G401.6 (cell line): ENCODE results near the gene PPP1R8.
"Not testable (repeated sequence)": the region's sequence is repeated elsewhere in the genome, so short reads cannot be mapped to it uniquely, and the experiment has no call there.

Experiments
- FAIRE-seq: peaks from 2 replicates; lab custom pipeline; 2012; peaks lifted over from hg19 to GRCh38; lab: Jason Lieb, UNC

PPP1R8 gene

GRCh38 chr1:27830621-27831440, at the start of gene PPP1R8:
Gene PPP1R8, plus strand, starts transcription at chr1:27830782. Its CDS starts 54 bp downstream, at chr1:27830836.
- peak; percentile 93 for FAIRE-seq

GRCh38 chr1:27782950-27783349, 47.6 kb upstream of the PPP1R8 start:
- FAIRE-seq = no peak

- FAIRE-seq = no peak
Measured at GRCh38 chr1:27784700-27785099, 45.9 kb upstream of the PPP1R8 start.

GRCh38 chr1:27785781-27786455, 44.7 kb upstream of the PPP1R8 start:
- FAIRE-seq = no peak

- FAIRE-seq = no peak
Measured at GRCh38 chr1:27787895-27788294, 42.7 kb upstream of the PPP1R8 start.

GRCh38 chr1:27789540-27790041, 41.0 kb upstream of the PPP1R8 start:
- no peak for FAIRE-seq

- not testable (repeated sequence) for FAIRE-seq
Measured at GRCh38 chr1:27790270-27790669, 40.3 kb upstream of the PPP1R8 start.

GRCh38 chr1:27795601-27796000, 35.0 kb upstream of the PPP1R8 start:
- no peak for FAIRE-seq

- no peak for FAIRE-seq
Measured at GRCh38 chr1:27804791-27805190, 25.8 kb upstream of the PPP1R8 start.

- FAIRE-seq = no peak
Measured at GRCh38 chr1:27806758-27807157, 23.8 kb upstream of the PPP1R8 start.

- no peak for FAIRE-seq
Measured at GRCh38 chr1:27807385-27807784, 23.2 kb upstream of the PPP1R8 start.

GRCh38 chr1:27808131-27808530, 22.5 kb upstream of the PPP1R8 start:
- not testable (repeated sequence) for FAIRE-seq

GRCh38 chr1:27809883-27810282, 20.7 kb upstream of the PPP1R8 start:
- FAIRE-seq = no peak

GRCh38 chr1:27811741-27812500, 18.7 kb upstream of the PPP1R8 start:
- no peak for FAIRE-seq

GRCh38 chr1:27816921-27817630, 13.5 kb upstream of the PPP1R8 start:
- no peak for FAIRE-seq

GRCh38 chr1:27821761-27822315, 8.7 kb upstream of the PPP1R8 start:
- no peak for FAIRE-seq

- no peak for FAIRE-seq
Measured at GRCh38 chr1:27823784-27824183, 6.8 kb upstream of the PPP1R8 start.

- FAIRE-seq = no peak
Measured at GRCh38 chr1:27824411-27824810, 6.2 kb upstream of the PPP1R8 start.

GRCh38 chr1:27829339-27829960, 1.1 kb upstream of the PPP1R8 start:
- not testable (repeated sequence) for FAIRE-seq

- FAIRE-seq = no peak
Measured at GRCh38 chr1:27831568-27832410, 1.2 kb downstream of the PPP1R8 start.
